ENCODE data around the gene ZNF12.

DNA sequence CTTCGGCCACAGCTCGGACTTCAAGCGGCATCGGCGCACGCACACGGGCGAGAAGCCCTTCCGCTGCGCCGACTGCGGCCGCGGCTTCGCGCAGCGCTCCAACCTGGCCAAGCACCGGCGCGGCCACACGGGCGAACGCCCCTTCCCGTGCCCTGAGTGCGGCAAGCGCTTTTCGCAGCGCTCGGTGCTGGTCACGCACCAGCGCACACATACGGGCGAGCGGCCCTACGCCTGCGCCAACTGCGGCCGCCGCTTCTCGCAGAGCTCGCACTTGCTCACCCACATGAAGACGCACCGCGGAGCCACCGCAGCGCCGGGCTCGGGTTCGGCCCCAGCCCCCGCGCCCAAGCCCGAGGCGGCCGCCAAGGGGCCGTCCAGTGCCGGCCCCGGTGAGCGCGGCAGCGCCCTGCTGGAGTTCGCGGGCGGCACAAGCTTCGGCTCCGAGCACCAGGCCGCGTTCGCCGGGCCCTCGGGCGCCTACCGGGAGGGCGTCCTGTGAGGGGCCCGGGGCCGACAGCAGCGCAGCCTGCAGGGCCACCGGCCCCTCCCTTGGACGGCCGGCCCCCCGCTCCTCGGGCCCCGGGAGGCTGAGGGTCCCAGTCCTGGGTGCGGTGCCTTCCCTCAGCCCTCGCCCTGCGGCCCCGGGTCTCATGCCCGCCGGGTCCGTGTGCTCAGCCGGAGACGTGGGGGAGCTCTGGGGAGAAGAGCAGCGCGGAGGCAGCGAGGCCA lies 52.5 kb downstream of the ZNF12 start:
- TF ChIP-seq, protein P1, sequence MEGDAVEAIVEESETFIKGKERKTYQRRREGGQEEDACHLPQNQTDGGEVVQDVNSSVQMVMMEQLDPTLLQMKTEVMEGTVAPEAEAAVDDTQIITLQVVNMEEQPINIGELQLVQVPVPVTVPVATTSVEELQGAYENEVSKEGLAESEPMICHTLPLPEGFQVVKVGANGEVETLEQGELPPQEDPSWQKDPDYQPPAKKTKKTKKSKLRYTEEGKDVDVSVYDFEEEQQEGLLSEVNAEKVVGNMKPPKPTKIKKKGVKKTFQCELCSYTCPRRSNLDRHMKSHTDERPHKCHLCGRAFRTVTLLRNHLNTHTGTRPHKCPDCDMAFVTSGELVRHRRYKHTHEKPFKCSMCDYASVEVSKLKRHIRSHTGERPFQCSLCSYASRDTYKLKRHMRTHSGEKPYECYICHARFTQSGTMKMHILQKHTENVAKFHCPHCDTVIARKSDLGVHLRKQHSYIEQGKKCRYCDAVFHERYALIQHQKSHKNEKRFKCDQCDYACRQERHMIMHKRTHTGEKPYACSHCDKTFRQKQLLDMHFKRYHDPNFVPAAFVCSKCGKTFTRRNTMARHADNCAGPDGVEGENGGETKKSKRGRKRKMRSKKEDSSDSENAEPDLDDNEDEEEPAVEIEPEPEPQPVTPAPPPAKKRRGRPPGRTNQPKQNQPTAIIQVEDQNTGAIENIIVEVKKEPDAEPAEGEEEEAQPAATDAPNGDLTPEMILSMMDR (IDR thresholded peaks at IDR 0.05) = no peak
- no peak for TF ChIP-seq POLR2A (IDR thresholded peaks at IDR 0.05)
